ENCODE data around the gene CLEC4M.
A peak's percentile ranks its signal among the peaks of the same experiment; 100 is the strongest.

CLEC4M gene
- 0 to 1.5 (median 0) reads per million in 17 experiments for total RNA-seq

- no peak for DNase-seq
Measured at GRCh38 chr19:7762719-7763293, at the start of gene CLEC4M. TSS of gene CLEC4M (plus strand) at chr19:7763243. CDS start at chr19:7763267, 24 bp downstream.

- DNase-seq = peak in 1 of 4 experiments; percentile 40
Measured at GRCh38 chr19:7715671-7716070, 47.4 kb upstream of the CLEC4M start.

GRCh38 chr19:7716762-7717161 is 46.3 kb upstream of the CLEC4M start:
- no peak for DNase-seq

GRCh38 chr19:7718668-7719067 is 44.4 kb upstream of the CLEC4M start:
- peak in 1 of 4 experiments; percentile 39 for DNase-seq

GRCh38 chr19:7720351-7720750 is 42.7 kb upstream of the CLEC4M start:
- DNase-seq = no peak

GRCh38 chr19:7722231-7722651 is 40.8 kb upstream of the CLEC4M start:
- no peak for DNase-seq

GRCh38 chr19:7725791-7726190 is 37.3 kb upstream of the CLEC4M start:
- DNase-seq = no peak

- DNase-seq = peak in 2 of 4 experiments; percentile 29 to 32
Measured at GRCh38 chr19:7729211-7729610, 33.8 kb upstream of the CLEC4M start.

GRCh38 chr19:7729831-7730285 is 33.2 kb upstream of the CLEC4M start:
- DNase-seq = no peak

GRCh38 chr19:7730286-7731217 is 32.5 kb upstream of the CLEC4M start:
- peak in 1 of 4 experiments; percentile 34 for DNase-seq

- DNase-seq = no peak
Measured at GRCh38 chr19:7731218-7731595, 31.8 kb upstream of the CLEC4M start.

GRCh38 chr19:7731615-7732014 is 31.4 kb upstream of the CLEC4M start:
- DNase-seq = no peak

GRCh38 chr19:7732045-7732444 is 31.0 kb upstream of the CLEC4M start, which contains the start of gene CLEC4G:
TSS of gene CLEC4G (minus strand) at chr19:7732110. CDS start at chr19:7732102, 8 bp downstream.
- DNase-seq = no peak

GRCh38 chr19:7733376-7733775 is 29.7 kb upstream of the CLEC4M start:
- DNase-seq = no peak

GRCh38 chr19:7734220-7735203 is 28.5 kb upstream of the CLEC4M start:
- DNase-seq = peak; percentile 75 to 90 (median 82)

GRCh38 chr19:7736148-7736547 is 26.9 kb upstream of the CLEC4M start:
- no peak for DNase-seq

GRCh38 chr19:7737215-7737614 is 25.8 kb upstream of the CLEC4M start:
- no peak for DNase-seq

GRCh38 chr19:7738023-7738422 is 25.0 kb upstream of the CLEC4M start:
- DNase-seq = no peak

GRCh38 chr19:7739211-7739755 is 23.8 kb upstream of the CLEC4M start:
- DNase-seq = peak; percentile 16 to 52 (median 42)

GRCh38 chr19:7739801-7740681 is 23.0 kb upstream of the CLEC4M start:
- DNase-seq = peak in 3 of 4 experiments; percentile 23 to 42 (median 36)

GRCh38 chr19:7740682-7741054 is 22.4 kb upstream of the CLEC4M start:
- DNase-seq = peak in 3 of 4 experiments; percentile 25 to 49 (median 29)

All from suppressor macrophage (primary cell).